GM12891 (cell line): ENCODE results near the gene TMEM179.

Experiments
- POLR2A ChIP-seq: IDR thresholded peaks from 2 replicates; pipeline ENCODE4 v1.6.1; 2011; ENCODE audit warnings: low read depth, low read length, control low read depth
- TAF1 ChIP-seq: IDR thresholded peaks from 2 replicates; pipeline ENCODE4 v1.6.1; 2011; ENCODE audit warnings: low read depth, low read length, control low read depth

DNA sequence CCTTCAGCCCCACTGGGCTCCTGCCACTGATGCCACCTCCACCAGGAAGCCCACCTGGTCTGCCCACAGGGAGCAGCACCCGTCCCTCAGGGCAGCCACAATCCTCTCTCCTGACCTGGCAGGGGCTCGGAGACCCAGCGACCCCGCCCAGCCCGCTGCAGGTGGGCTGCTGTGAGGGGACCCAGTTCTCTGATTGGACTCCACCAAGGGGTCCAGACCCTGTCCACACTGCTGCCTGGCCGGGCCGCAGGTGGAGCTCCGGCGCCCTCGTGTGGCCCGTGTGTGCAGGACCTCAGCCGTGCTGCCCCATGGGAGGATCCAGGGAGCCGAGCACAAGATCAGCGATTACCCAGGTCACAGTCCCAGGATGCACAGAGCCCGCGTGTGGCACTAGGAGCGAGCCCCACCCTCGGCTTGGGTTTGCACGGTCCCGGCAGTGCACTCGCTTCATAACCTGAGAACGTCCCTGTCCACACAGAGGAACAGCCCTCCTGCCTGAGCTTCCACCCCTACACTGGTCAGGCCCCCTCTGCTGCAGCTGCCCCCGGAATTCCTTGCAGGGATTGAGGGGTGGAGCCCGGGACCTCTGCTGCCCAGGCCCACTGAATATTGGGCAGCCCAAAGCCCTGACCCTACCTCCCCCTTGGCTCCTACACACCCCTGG is 35.4 kb upstream of the TMEM179 start:
- TF ChIP-seq POLR2A (no peak), TAF1 (no peak)
